HEK293T (cell line): ENCODE data around the gene MRPS15.
"Not testable (repeated sequence)": the region's sequence is repeated elsewhere in the genome, so short reads cannot be mapped to it uniquely, and the experiment has no call there.

Experiments used
- CTCF ChIA-PET: fragments of 350-600 bp; formaldehyde crosslinking; extraction: SDS; loops from one replicate; lab custom pipeline; 2021; ENCODE audit warnings: antibody characterized with exemption, inconsistent platforms; lab: Yijun Ruan, JAX
- POLR2A ChIA-PET: fragments of 350-600 bp; formaldehyde crosslinking; extraction: SDS; loops from one replicate; lab custom pipeline; 2020; ENCODE audit warnings: antibody characterized with exemption, inconsistent platforms; lab: Yijun Ruan, JAX
- DNase-seq: peaks from one replicate; pipeline ENCODE4 v3.0.0; 2012; ENCODE audit warnings: mixed read lengths; ENCODE audit errors: extremely low spot score
- ARNT ChIP-seq: fragments of 450-650 bp; IDR thresholded peaks from 2 replicates; pipeline ENCODE4 v1.6.1; 2017; ENCODE audit warnings: mild to moderate bottlenecking
- BHLHE40 ChIP-seq: fragments of 450-650 bp; IDR thresholded peaks from 2 replicates; pipeline ENCODE4 v1.6.1; 2016; ENCODE audit warnings: mild to moderate bottlenecking, moderate library complexity, borderline replicate concordance
- CTBP1 ChIP-seq: fragments of 450-650 bp; IDR thresholded peaks from 2 replicates; pipeline ENCODE4 v1.6.1; 2016; ENCODE audit warnings: borderline replicate concordance
- ELF4 ChIP-seq: fragments of 450-650 bp; IDR thresholded peaks from 2 replicates; pipeline ENCODE4 v1.6.1; 2017; ENCODE audit warnings: antibody characterized with exemption
- FOXA1 ChIP-seq: fragments of 450-650 bp; IDR thresholded peaks from 2 replicates; pipeline ENCODE4 v1.6.1; 2016; ENCODE audit warnings: mild to moderate bottlenecking
- FOXK2 ChIP-seq: fragments of 450-650 bp; IDR thresholded peaks from 2 replicates; pipeline ENCODE4 v1.6.1; 2016; ENCODE audit warnings: mild to moderate bottlenecking
- FOXM1 ChIP-seq: fragments of 450-650 bp; IDR thresholded peaks from 2 replicates; pipeline ENCODE4 v1.6.1; 2017; ENCODE audit warnings: mild to moderate bottlenecking, borderline replicate concordance
- HDGF ChIP-seq: fragments of 450-650 bp; IDR thresholded peaks from 2 replicates; pipeline ENCODE4 v1.6.1; 2017; ENCODE audit warnings: antibody characterized with exemption, borderline replicate concordance
- L3MBTL2 ChIP-seq: fragments of 450-650 bp; conservative IDR thresholded peaks from 2 replicates; pipeline ENCODE4 v1.6.1; 2016; ENCODE audit warnings: mild to moderate bottlenecking
- LEF1 ChIP-seq: fragments of 450-650 bp; IDR thresholded peaks from 2 replicates; pipeline ENCODE4 v1.6.1; 2017; ENCODE audit warnings: mild to moderate bottlenecking, borderline replicate concordance
- NFRKB ChIP-seq: fragments of 450-650 bp; IDR thresholded peaks from 2 replicates; pipeline ENCODE4 v1.6.1; 2016; ENCODE audit warnings: mild to moderate bottlenecking, moderate library complexity
- PKNOX1 ChIP-seq: fragments of 450-650 bp; IDR thresholded peaks from 2 replicates; pipeline ENCODE4 v1.6.1; 2016
- SP1 ChIP-seq: fragments of 450-650 bp; IDR thresholded peaks from 2 replicates; pipeline ENCODE4 v1.6.1; 2017
- SUZ12 ChIP-seq: fragments of 450-650 bp; IDR thresholded peaks from 2 replicates; pipeline ENCODE4 v1.6.1; 2016; ENCODE audit warnings: mild to moderate bottlenecking
- TARDBP ChIP-seq: fragments of 450-650 bp; IDR thresholded peaks from 2 replicates; pipeline ENCODE4 v1.6.1; 2016
- ZNF384 ChIP-seq: fragments of 450-650 bp; IDR thresholded peaks from 2 replicates; pipeline ENCODE4 v1.6.1; 2016

Gene MRPS15

GRCh38 chr1:36494971-36495370 lies 30.8 kb upstream of the MRPS15 start:
- TF ChIP-seq BHLHE40: no peak
- no peak for TF ChIP-seq TARDBP
- TF ChIP-seq SUZ12: no peak
- no peak for TF ChIP-seq FOXK2
- no peak for TF ChIP-seq NFRKB
- TF ChIP-seq ELF4: no peak
- TF ChIP-seq FOXM1: no peak
- TF ChIP-seq ARNT: no peak
- no peak for TF ChIP-seq CTBP1
- TF ChIP-seq SP1: no peak
- no peak for TF ChIP-seq FOXA1
- TF ChIP-seq L3MBTL2: no peak
- TF ChIP-seq HDGF: no peak
- ChIA-PET CTCF (no interaction called here), POLR2A (no interaction called here)
- no peak for DNase-seq

GRCh38 chr1:36493524-36493923 lies 29.3 kb upstream of the MRPS15 start:
- CTCF ChIA-PET: no interaction called here
- TF ChIP-seq SP1: no peak
- POLR2A ChIA-PET: no interaction called here
- DNase-seq: no peak

GRCh38 chr1:36492491-36492890 lies 28.3 kb upstream of the MRPS15 start:
- ChIA-PET POLR2A (interaction anchor here (1.1 kb wide), 1 partner anchor 28 kb away, joined by 4 read pairs; the partner anchor contains the start of gene MRPS15), CTCF (no interaction called here)
- TF ChIP-seq HDGF (no peak), PKNOX1 (no peak), NFRKB (no peak), FOXA1 (no peak), LEF1 (no peak), ARNT (no peak), ELF4 (no peak), ZNF384 (no peak), CTBP1 (no peak), BHLHE40 (no peak), FOXM1 (no peak), SUZ12 (no peak), SP1 (no peak), L3MBTL2 (no peak), TARDBP (no peak), FOXK2 (no peak)
- DNase-seq: no peak

GRCh38 chr1:36489258-36490051 lies 25.3 kb upstream of the MRPS15 start:
- CTCF ChIA-PET: not testable (repeated sequence)

GRCh38 chr1:36487906-36488305 lies 23.7 kb upstream of the MRPS15 start:
- ChIA-PET POLR2A (no interaction called here), CTCF (interaction anchor here (1.6 kb wide), 1 partner anchor 29 kb away, joined by 8 read pairs; no protein-coding TSS in a partner anchor)
- no peak for DNase-seq
- TF ChIP-seq FOXK2 (no peak), HDGF (no peak), PKNOX1 (no peak), SUZ12 (no peak), SP1 (no peak), NFRKB (no peak), CTBP1 (no peak), LEF1 (no peak), TARDBP (no peak), ZNF384 (no peak), FOXM1 (no peak), ARNT (no peak), L3MBTL2 (no peak), FOXA1 (no peak), ELF4 (no peak), BHLHE40 (no peak)

More at GRCh38 chr1:36489258-36490051, 25.3 kb upstream of the MRPS15 start:
- POLR2A ChIA-PET, DNase-seq: not testable (repeated sequence)

- CTCF ChIA-PET: interaction anchor here (1.6 kb wide), 1 partner anchor 29 kb away, joined by 8 read pairs; no protein-coding TSS in a partner anchor
- POLR2A ChIA-PET, DNase-seq: not testable (repeated sequence)
Measured at GRCh38 chr1:36487336-36487725, 23.1 kb upstream of the MRPS15 start.

- POLR2A ChIA-PET: no interaction called here
- TF ChIP-seq LEF1: no peak
- TF ChIP-seq TARDBP: no peak
- TF ChIP-seq ZNF384: no peak
- TF ChIP-seq L3MBTL2: no peak
- no peak for TF ChIP-seq SP1
- TF ChIP-seq ELF4: no peak
- no peak for TF ChIP-seq SUZ12
- TF ChIP-seq BHLHE40: no peak
- no peak for TF ChIP-seq HDGF
- no peak for TF ChIP-seq FOXM1
- DNase-seq: no peak
- CTCF ChIA-PET: interaction anchor here (1.6 kb wide), 1 partner anchor 30 kb away, joined by 8 read pairs; no protein-coding TSS in a partner anchor
Measured at GRCh38 chr1:36486439-36487335, 22.5 kb upstream of the MRPS15 start.
